Measurements from ENCODE around the gene F2R.

- TF ChIP-seq ZNF274 (IDR thresholded peaks at IDR 0.05; ENCODE audit: low read depth, low read length) (no peak), YY1 (IDR thresholded peaks at IDR 0.05; ENCODE audit: insufficient read depth, insufficient read length) (no peak), SUZ12 (IDR thresholded peaks at IDR 0.05; ENCODE audit: extremely low read depth, insufficient read depth, insufficient read length) (no peak)
Measured at GRCh38 chr5:76684756-76685519, 31.0 kb upstream of the F2R start.
